Measurements from ENCODE around the gene WDR73. TPM values are rescaled to one million over a fixed set of nuclear protein-coding genes. Genes with fewer than 3 reads are reported as not detected.

WDR73 gene
- total RNA-seq, 1 donor from 2014 or later: 53.2 TPM

GRCh38 chr15:84661001-84661400 lies 6.9 kb upstream of the WDR73 start:
- Mint-ChIP-seq H3K9me3 (no peaks in the 10 kb centered on the region), H3K27me3 (ENCODE audit: low read depth) (no peaks in the 10 kb centered on the region), H3K36me3 (ENCODE audit: low read depth) (peaks cover 7% of the 10 kb centered on the region), H3K4me3 (no peak overlapping the region), H3K27ac (ENCODE audit: unreplicated experiment) (no peak overlapping the region), H3K4me1 (peaks cover 15% of the 10 kb centered on the region)
- no peak for DNase-seq (ENCODE audit: low read depth, low spot score)
- TF ChIP-seq CTCF (conservative IDR thresholded peaks at IDR 0.05): no peak

- H3K4me3 Mint-ChIP-seq: peak overlapping the region; percentile 32
- peaks cover 16% of the 10 kb centered on the region for H3K4me1 Mint-ChIP-seq
- peaks cover 2% of the 10 kb centered on the region for H3K36me3 Mint-ChIP-seq (ENCODE audit: low read depth)
- H3K27me3 Mint-ChIP-seq (ENCODE audit: low read depth): no peaks in the 10 kb centered on the region
- no peak for DNase-seq (ENCODE audit: low read depth, low spot score)
- no peaks in the 10 kb centered on the region for H3K9me3 Mint-ChIP-seq
- no peak overlapping the region for H3K27ac Mint-ChIP-seq (ENCODE audit: unreplicated experiment)
- TF ChIP-seq CTCF (conservative IDR thresholded peaks at IDR 0.05): no peak
Observed at GRCh38 chr15:84659904-84660781, 6.1 kb upstream of the WDR73 start.

GRCh38 chr15:84658788-84659411 lies 4.8 kb upstream of the WDR73 start:
- Mint-ChIP-seq H3K36me3 (ENCODE audit: low read depth) (no peaks in the 10 kb centered on the region), H3K9me3 (no peaks in the 10 kb centered on the region), H3K4me3 (peak overlapping the region; percentile 89), H3K27ac (ENCODE audit: unreplicated experiment) (no peak overlapping the region), H3K27me3 (ENCODE audit: low read depth) (peaks cover 3% of the 10 kb centered on the region), H3K4me1 (peaks cover 26% of the 10 kb centered on the region)
- no peak for TF ChIP-seq CTCF (conservative IDR thresholded peaks at IDR 0.05)
- DNase-seq (ENCODE audit: low read depth, low spot score): no peak

GRCh38 chr15:84658080-84658787 lies 4.2 kb upstream of the WDR73 start, which contains the start of gene NMB:
Gene NMB (minus strand): TSS chr15:84658199. CDS start chr15:84658152, 47 bp downstream.
- Mint-ChIP-seq H3K36me3 (ENCODE audit: low read depth) (no peaks in the 10 kb centered on the region), H3K9me3 (no peaks in the 10 kb centered on the region), H3K27me3 (ENCODE audit: low read depth) (peaks cover 3% of the 10 kb centered on the region), H3K4me3 (peak within 1 kb of the TSS; percentile 100), H3K4me1 (peaks cover 32% of the 10 kb centered on the region), H3K27ac (ENCODE audit: unreplicated experiment) (no peak within 1 kb of the TSS)
- peak; percentile 72 for TF ChIP-seq CTCF (conservative IDR thresholded peaks at IDR 0.05)
- peak; percentile 68 for DNase-seq (ENCODE audit: low read depth, low spot score)

- Mint-ChIP-seq H3K36me3 (ENCODE audit: low read depth) (no peaks in the 10 kb centered on the region), H3K9me3 (no peaks in the 10 kb centered on the region), H3K4me1 (peaks cover 34% of the 10 kb centered on the region), H3K27me3 (ENCODE audit: low read depth) (peaks cover 3% of the 10 kb centered on the region), H3K4me3 (peak overlapping the region; percentile 100), H3K27ac (ENCODE audit: unreplicated experiment) (no peak overlapping the region)
- DNase-seq (ENCODE audit: low read depth, low spot score): no peak
- TF ChIP-seq CTCF (conservative IDR thresholded peaks at IDR 0.05): no peak
Observed at GRCh38 chr15:84657748-84658079, 3.6 kb upstream of the WDR73 start.
